SKM-1 (cell line): ENCODE measurements around the gene TMEM245.
"Not testable (repeated sequence)": the region's sequence is repeated elsewhere in the genome, so short reads cannot be mapped to it uniquely, and the experiment has no call there.

Source experiments
- DNase-seq: peaks from one replicate; lab custom pipeline; 2025; ENCODE audit not compliant: unreplicated experiment; lab: John Stamatoyannopoulos, UW

The TMEM245 gene

DNA sequence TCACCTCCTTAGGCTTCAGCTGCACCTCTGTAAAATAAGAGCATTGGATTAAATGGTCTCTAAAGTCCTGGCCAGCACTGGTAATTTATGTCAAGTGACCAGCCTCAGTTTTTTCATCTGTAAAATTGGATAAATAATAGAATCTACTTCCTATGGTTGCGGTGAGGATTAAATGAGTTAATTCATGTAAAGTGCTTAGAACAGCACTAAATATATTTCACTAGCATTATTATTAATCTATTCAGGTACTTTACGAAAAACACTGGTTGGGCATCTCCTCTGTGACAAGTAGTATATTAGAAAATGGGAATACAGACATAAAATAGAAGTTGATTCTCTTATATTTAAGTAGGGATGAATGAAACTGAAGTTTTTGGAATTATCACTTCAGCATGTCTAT lies 13.8 kb upstream of the TMEM245 start:
- DNase-seq: no peak

DNA sequence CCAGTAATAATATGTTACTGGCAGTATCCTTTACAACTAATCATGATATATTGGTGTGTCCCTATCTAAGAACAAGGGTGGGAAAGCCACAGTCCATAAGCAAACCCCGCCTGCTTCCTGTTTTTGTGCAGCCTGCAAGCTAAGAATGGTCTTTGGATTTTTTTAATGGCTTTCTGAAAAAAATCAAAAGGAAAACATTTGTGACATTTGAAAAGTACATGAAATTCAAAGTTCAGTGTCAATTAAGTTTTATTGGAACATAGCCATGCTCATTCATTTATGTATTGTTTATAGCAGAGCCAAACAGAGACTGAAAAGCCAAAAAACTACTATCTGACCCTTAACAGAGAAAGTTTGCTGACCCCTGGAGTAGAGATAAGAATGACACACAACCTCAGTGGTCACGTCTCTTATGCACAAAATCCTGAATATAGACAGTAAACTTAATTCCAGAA lies 12.8 kb upstream of the TMEM245 start:
- DNase-seq: no peak

DNA sequence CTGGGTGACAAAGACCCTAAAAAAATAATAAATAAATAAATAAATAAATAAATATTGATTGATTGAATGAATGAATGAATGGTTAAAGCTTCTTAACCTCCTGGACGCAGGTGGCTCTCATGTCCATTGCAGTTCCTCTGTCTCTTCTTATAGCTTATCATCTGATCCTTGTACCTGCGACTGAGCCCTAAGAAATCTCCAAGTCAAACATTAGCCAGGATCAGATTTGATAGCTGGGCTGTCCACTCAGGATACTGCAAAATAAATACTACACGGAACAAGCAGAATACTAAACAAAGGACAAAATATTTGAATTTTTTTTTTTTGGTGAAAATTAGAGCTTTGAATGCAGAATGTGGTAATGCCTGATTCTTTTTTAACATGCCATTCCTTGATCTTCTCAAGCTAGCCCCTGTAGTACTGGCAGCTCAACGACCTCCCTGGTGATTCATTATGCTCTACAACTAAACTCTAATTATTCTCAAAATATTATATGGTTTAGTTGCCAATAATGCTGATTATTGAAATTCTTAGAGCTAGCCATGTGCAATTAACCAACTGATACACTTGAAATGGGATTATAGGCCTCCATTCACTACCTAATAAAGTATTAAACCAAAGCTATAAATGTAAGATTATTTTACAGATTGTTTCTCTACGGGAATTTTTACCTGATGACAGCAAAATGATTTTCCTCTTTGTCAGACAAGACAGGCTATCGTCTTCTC lies 9.9 kb upstream of the TMEM245 start:
- DNase-seq: no peak

DNA sequence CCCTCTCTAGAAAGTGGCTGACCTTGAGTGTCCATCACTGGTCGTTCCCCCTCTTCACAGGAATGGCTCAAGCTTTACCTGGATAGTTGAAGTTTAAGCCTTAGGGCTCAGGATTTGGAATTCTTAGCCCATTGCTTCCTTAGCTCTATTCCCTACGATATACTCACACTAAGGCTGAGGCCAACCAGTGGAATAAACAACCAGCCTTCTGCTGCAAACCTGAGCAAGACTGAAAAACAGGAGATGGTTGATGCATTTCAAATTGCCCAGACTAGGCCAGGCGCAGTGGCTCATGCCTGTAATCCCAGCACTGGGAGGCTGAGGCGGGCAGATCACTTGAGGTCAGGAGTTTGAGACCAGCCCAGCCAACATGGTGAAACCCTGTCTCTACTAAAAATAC lies 6.9 kb upstream of the TMEM245 start:
- DNase-seq: not testable (repeated sequence)

DNA sequence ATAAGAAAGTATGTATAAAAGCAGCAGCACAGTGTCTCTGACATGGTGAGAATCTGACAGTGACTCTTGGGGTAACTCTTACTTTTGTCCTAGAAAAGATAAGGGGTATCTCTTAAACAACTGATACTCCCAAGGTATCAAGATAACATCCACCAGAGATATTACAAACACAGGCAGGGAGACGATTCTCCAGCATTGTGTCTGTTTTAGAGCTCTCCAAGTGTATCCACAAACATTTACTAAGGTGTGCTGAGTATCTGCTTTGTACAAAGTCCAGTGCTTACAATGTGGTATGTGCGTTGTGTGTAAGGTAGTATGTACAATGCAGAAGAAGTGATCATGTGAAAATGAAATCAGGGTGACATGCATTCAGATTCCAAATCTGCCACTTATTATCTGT lies 4.4 kb upstream of the TMEM245 start:
- no peak for DNase-seq

DNA sequence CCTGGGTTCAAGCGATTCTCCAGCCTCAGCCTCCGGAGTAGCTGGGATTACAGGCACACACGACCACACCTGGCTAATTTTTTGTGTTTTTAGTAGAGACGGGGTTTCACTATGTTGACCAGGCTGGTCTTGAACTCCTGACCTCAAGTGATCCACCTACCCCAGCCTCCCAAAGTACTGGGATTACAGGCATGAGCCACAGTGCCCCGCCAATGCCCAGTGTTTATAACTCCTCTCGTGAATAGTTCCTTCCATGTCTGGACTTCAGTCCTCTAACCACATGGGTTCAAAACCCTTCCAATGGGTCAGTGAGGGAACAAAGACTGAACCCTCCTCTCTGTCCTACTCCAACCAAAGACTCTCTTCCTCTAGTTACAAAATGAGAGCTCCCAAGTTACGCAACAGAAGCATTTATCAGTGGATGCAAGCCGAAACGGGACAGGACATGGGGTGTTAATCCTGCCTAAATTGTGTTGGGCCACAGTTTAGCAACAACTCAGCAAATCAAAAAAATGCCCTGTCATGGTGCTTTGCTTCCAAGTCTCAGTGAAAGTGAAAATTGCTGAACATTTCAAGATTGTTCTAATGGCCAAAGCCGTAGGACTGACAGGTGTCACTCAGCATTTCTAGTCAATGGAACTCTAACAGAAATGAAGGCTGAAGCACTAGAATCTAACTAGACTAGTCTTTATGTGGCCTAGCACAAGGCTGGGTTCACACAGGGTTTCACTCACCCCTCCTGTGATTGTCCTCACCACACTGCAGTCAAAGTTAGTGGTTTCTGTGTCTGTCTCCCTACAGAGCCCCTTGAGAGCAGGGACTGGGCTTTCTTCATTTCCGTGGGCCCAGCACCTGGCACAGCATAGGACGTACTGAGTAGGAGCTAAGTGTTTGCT lies 3.2 kb upstream of the TMEM245 start:
- no peak for DNase-seq

DNA sequence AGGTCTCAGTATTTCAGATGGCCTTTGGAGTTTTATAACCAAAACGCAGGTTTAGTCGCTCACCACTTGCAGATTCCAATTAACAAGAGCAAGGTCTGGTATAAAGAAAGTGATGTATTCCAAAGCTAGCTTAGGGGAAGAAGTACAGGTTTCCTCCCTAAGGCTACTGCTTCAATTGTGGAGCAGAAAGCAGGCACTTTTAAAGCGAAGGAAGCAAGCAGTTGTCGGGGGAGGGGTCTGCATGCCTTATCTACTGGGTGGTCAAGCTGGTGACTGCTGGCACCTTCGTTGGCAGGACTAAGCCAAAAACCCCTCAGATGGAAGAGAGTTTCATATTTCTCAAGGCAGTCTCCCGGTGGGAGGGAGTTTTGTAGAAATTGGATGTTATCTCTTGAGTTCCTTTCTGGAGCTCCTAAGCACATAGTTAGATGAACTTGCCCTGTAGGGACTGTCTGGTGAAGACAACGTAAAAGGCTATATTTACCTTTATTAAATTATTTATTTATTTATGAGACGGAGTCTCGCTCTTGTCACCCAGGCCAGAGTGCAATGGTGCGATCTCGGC lies 1.6 kb upstream of the TMEM245 start:
- no peak for DNase-seq

DNA sequence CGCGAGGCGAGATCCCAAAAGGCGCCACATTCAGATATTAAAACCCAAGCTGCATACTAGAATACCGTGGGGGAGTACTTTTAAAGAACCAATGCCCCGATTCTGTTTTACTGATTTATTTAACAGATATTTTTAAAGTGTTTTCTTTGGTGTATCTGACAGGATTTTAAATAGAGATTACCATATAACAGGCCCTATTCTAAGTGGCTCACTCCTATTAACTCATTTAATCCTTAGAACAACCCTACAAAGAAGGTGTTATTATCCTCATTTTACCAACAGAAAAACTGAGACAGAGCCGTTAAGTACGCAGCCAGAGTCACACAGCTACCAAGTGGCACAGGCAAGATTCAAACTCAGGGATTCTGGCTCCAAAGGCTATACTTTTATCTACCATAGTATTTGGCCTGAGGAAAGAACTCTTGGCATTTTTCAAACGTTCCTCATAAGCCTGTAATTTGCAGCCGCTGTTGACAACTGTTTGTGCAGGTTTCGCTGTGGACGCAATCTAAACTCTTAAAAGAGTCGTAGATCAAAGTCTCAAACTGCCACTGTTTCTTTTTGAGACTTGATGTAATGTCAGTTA lies 550 bp upstream of the TMEM245 start:
- no peak for DNase-seq

DNA sequence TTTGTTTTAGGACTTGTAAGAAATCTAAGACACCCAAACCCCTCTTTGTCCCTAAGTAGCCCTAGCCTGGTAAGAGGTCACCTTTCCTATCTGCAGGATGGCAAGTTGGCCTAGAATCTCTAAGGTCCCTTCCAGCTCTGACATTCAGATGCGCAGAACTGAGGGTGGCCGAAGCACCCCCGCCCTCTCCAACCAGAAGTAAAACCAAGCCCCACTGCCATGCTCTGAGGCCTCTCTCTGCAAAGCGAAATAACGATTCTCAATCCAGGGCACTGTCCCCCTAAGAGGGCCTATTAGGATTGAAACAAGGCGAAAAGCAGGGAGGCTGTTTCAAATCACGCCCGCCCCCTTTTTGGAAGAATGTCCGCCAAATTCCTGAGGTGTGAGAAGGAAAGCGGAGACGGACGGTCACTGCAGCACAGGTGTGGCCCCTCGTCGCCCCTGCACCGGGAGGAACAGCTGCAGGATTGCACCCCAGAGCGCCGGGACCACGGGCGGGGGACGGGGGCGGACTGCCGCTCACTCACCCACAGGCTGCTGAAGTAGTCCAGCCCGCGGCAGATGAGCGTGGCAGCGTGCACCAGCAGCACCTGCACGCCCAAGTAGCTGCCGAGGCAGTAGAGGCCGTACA lies 824 bp downstream of the TMEM245 start:
- DNase-seq: no peak

DNA sequence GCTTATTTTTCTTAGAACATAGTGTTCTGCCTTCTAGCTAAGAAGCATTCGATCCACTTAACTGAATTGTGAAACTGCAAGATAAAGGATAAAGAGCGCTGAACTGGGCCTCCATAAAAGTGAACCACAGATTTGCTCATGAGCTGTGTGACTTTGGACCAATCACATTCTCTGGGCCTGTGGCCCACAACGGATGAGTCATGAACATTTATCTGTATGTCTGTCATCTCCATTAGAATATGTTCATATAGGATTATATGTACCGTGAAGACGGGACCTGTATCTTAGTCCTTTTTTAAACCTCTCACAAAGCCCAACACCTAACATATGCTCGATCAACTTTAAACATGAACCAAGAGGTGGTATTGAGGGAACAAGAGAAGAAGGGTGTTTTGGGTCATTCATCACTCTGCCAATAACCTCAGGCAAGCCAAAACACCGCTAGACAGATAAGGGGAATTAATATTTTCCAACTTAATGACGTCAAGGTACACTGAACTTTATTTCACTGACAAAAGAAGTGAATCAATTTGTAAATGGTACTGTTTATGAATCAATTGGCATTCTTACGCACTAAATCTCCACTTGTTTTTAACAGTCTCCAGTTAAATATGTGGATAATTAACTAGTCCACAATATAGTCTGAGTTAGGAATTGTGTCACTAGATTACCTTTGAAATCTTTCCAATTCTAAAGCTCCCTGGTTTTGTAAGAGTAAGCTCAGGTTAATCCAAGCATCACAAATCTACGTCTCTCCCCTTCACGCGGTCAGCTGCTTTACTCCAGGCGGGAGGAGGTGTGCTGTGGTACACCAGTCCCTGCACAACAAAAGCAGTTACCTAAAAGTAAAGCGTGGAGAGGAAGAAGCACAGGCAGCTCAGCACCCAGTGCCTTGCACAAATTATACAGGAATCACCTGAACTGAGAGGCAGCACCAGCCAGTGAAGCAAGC lies 1.6 kb downstream of the TMEM245 start:
- DNase-seq: no peak

DNA sequence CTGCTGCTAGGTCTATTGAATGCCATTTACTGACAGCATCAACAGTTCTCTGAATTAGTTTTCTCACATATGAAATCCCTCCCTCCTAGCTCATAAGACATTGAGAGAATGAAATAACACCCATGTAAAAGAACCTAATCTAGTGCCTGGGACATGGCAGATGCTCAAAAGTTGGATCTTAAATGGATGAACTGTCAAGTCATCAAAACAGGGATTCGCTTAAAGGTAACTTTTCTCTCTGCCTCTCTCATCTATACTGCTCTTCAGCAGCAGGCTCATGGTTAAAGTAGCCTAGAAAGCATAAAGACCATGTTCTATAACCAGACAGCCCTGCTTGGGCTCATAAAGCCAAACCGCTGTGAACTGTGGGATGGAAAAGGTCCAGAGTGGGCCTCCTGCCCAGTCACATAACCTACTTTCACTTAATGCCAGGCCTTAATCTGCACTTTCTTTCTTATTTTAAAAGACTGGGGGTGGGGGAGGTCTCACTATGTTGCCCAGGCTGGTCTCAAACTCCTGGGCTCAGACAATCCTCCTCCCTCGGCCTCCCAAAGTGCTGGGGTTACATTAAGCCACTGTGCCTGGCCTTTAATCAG lies 3.7 kb downstream of the TMEM245 start:
- DNase-seq: no peak

DNA sequence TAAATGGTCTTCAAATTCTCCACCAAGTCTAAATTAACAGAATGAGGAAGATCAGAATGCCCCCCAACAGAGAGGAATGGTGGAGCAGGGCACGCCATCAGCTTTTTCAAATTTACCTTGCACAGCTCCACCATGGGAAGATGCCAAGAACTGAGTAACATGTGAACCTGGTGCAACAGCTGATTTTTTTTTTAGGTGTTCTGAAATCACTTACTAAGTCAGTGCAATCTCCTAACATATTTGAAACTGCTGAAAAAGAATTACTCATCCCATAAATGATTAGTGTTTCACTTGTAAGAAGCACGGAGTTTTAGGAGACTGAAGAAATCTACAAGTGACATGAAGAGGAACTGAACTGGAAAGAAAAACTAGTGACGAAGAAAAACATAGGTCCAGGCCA lies 5.1 kb downstream of the TMEM245 start:
- DNase-seq: no peak

DNA sequence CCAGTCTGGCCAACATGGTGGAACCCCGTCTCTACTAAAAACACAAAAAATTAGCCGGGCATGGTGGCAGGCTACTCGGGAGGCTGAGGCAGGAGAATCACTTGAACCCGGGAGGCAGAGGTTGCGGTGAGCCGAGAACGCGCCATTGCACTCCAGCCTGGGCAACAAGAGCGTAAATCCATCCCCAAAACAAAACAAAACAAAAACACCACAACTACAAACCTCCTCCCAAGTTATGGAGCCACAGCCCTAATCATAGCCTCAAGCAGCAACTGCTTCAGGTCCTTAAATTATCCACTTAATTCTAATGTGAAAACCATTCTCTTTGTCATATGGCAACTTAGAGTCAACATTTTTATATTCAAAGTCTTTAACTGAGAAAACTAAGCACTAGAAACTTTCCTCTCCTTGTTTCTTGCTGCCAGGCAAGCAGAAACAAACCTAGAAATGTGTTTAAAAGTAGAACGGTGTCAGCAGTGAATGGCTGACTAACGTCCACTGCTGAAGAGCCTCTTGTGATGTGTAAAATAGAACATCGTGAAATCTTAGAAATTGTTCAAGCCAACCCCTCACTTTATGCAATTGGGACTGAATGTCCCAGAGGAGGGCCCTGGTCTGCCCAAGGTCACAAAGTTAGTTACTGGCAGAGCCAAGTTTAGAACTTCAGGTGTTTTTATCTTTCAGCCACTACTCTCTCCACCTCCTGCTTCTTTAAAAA lies 5.7 kb downstream of the TMEM245 start:
- no peak for DNase-seq

DNA sequence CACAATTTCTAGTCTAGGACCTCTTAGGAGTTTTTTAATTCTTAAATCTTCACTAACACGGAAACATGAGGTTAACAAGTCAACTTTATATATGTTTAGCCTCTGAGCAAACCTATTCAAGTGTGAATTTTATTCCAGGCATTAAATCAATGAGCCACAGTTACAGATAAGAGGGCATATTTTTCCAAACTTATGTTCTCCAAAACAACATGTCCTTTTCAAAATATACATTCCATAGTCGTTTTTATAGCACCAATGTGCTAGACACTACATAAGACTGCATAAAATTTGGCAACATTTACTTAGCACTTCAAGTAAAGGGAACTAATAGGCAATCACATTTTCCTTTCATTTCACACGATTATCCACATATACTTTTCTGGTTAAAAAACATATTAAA lies 6.5 kb downstream of the TMEM245 start:
- no peak for DNase-seq

DNA sequence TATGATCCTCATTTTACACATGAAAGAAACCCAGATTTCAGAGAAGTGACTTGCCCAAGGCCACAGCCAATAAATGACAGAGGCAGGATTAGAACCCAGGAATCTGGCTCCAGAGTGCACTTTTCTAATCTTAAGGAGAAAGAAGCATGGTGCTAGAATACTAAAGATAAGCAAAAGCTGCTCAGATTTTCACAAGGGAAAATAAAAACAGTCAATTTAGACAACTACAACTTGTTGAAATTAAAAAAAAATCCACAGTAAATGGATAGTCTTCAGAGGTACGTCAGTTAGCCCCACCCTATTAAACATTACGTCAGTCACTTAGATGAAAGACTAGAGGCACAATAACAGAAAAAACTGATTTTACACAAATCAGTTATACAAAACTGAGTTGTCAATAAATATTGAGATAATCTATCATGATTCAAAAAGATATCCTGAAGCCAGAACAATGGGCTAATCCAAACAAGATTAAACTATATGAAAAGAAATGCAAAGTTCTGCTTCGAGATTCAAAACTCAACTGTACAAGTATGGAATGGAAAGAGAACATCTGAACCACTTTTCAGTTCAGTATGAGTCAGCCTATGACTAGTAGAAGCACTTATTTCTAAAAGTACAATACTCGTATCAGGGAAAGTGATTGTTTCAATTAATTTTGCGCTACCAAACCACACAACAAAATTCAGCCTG lies 9.3 kb downstream of the TMEM245 start:
- DNase-seq: no peak

DNA sequence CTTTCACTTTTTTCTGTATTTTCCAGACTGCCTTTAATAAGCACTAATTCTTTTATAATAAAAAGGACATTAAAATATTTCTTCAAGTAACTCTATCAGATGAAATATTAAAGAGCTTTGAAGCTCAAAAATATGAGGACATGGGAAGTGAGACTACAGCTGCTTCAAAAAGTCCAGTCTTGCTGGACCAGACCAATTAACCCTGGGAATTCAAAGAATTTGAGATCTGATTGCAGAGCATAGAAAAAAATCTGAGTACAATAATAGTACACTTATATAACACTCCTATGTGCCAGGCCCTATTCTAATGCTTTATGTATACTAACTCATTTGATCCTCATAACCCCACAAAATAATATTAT lies 9.8 kb downstream of the TMEM245 start:
- DNase-seq: no peak

DNA sequence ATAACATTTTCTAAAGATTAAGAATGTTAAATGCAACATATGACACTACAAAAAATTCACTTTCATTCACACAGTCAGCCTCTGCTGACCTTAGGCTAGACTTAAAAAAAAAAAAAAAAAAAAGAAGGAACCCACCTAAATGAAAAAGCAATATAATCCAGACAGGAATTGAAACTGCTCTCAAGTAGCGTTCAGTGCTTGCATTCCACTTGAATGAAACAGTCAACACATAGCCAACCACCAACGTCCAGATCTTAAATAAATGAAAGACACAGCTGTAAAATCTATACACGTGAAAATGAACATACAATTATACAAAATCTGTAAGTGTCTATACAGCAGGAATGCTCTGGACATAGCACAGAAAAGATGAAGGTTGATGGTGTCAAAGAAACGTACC lies 11.4 kb downstream of the TMEM245 start:
- DNase-seq: no peak

DNA sequence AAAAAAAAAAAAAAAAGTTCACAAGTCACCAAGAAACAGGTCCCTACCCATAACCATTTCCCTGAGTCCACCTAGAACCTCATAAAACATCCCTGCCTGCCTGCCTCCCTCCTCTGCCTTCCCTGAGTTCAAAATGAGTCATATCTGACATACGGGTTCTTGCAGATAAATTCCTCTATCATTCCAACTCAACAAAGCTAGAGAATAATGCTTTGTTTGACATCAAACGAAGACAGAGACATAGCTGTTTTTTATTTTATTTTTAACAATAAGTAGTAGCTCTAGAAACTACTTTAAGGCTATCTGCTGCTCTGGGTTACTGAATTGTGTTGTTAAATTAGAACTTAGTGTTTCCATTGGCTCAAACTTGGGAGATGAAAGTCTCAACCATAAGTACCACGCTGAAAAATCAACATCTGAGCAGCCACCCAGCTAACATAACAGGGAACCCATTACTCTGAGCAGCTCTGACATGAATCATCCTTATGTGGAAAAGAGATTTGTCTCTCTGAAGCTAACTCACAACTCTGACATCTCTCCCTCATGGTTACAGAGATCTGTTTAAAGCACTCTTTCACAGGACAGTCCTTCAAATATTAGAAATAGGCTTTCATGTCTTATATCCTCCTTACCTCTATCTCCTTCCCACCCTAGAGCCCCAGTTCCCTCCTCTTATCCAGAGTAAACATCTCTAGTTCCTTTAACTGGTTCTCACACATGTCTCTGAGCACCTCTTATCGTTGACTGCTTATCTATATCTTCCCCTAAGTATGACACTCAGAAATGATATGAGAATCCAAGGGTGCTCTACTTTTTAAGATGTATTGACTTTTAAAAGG lies 12.1 kb downstream of the TMEM245 start:
- no peak for DNase-seq
